K562 (cell line): ENCODE measurements around the gene PPP4R1. TPM values are rescaled to one million over a fixed set of nuclear protein-coding genes. Genes with fewer than 3 reads are reported as not detected.
A peak's percentile ranks its signal among the peaks of the same experiment; 100 is the strongest.

Source experiments
- ATAC-seq: fragments of 200-7000 bp; cut with Tn5 transposase; 3 replicates; pipeline ENCODE4 v1.9.1; 2020; ENCODE audit warnings: moderate library complexity
- BruUV-seq: library from RNA; stranded (reverse); fragments of 400-500 nt; replicated peaks from 2 replicates; lab custom pipeline; 2021; lab: Mats Ljungman, UMichigan
- CTCF ChIA-PET: fragments of 300-600 bp; formaldehyde crosslinking; extraction: SDS; loops from one replicate; lab custom pipeline; 2021; ENCODE audit warnings: low intra/inter-chr PET ratio; lab: Yijun Ruan, JAX
- POLR2A ChIA-PET: fragments of 300-600, 350-650 bp; sonication (Branson Sonifier 250); formaldehyde crosslinking; extraction: SDS; loops from one replicate; lab custom pipeline; 2021; ENCODE audit warnings: antibody characterized with exemption, inconsistent platforms; lab: Yijun Ruan, JAX
- DNase-seq, 4 experiments: peaks; one replicate each; pipeline versions ENCODE4 v3.0.0 to v3.0.0-alpha.2; 2011 to 2018; ENCODE audit warnings: low spot score in 3 of 4, mixed read lengths in 3 of 4; ENCODE audit errors: extremely low read depth in 1 of 4
- FAIRE-seq: peaks from 2 replicates; lab custom pipeline; 2011; peaks lifted over from hg19 to GRCh38; lab: Jason Lieb, UNC
- H2AFZ ChIP-seq: 2 replicates; pipeline ENCODE4 v1.6.0; 2011; ENCODE audit warnings: low read depth, low read length, control low read depth, inconsistent platforms
- H3K27ac ChIP-seq: fragments of 200-600 bp; 3 replicates; pipeline ENCODE4 v1.8.0; 2011; ENCODE audit warnings: low read depth, mild to moderate bottlenecking, control low read depth, inconsistent platforms, low read length, moderate library complexity, mixed read lengths; ENCODE audit errors: extremely low read depth
- H3K27me3 ChIP-seq, 2 experiments: fragments of 300-600 bp in 1 of 2; 2 replicates in 1 of 2; 3 replicates in 1 of 2; pipeline versions ENCODE4 v1.6.0 to v1.8.0; 2011; ENCODE audit warnings: inconsistent platforms in 2 of 2, low read length in 2 of 2, mild to moderate bottlenecking in 1 of 2, mixed read lengths in 1 of 2, moderate library complexity in 1 of 2; ENCODE audit not compliant: control insufficient read depth in 2 of 2, insufficient read depth in 2 of 2
- H3K36me3 ChIP-seq: fragments of 300-600 bp; 3 replicates; pipeline ENCODE4 v1.8.0; 2011; ENCODE audit warnings: mild to moderate bottlenecking, low read length, inconsistent platforms; ENCODE audit not compliant: control insufficient read depth, insufficient read depth
- H3K4me1 ChIP-seq, 2 experiments: fragments of 200-600 bp in 1 of 2; replicated peaks in 1 of 2; 2 replicates in 1 of 2; 3 replicates in 1 of 2; pipeline versions ENCODE4 v1.5.1 to v1.8.0; 2011; ENCODE audit warnings: inconsistent platforms in 2 of 2, low read length in 2 of 2, mild to moderate bottlenecking in 1 of 2, mixed read lengths in 1 of 2, moderate library complexity in 1 of 2; ENCODE audit not compliant: control insufficient read depth in 2 of 2, insufficient read depth in 2 of 2
- H3K4me2 ChIP-seq: 2 replicates; pipeline ENCODE4 v1.6.1; 2011; ENCODE audit warnings: low read length, control low read depth, inconsistent platforms, mixed read lengths; ENCODE audit not compliant: insufficient read depth
- H3K4me3 ChIP-seq: fragments of 200-600 bp; sonication (generic), shearing (Covaris generic); 2 replicates; pipeline ENCODE4 v1.5.1; 2016; ENCODE audit warnings: control low read depth, inconsistent platforms
- H3K79me2 ChIP-seq: fragments of 200-600 bp; 3 replicates; pipeline ENCODE4 v1.8.0; 2011; ENCODE audit warnings: low read length, inconsistent platforms; ENCODE audit not compliant: control insufficient read depth, insufficient read depth
- H3K9ac ChIP-seq, 2 experiments: 2 replicates each; pipeline versions ENCODE4 v1.6.0 to v1.6.1; 2011; ENCODE audit warnings: low read depth in 2 of 2, low read length in 2 of 2, control low read depth in 1 of 2, inconsistent platforms in 1 of 2, mild to moderate bottlenecking in 1 of 2, mixed read lengths in 1 of 2; ENCODE audit not compliant: insufficient read depth in 1 of 2
- H3K9me1 ChIP-seq: one replicate; pipeline ENCODE4 v1.6.0; 2011; ENCODE audit warnings: inconsistent platforms, mild to moderate bottlenecking, low read length, moderate library complexity; ENCODE audit not compliant: control insufficient read depth, insufficient read depth
- H3K9me3 ChIP-seq: replicated peaks from 2 replicates; pipeline ENCODE4 v1.5.1; 2011; ENCODE audit warnings: low read depth, low read length, inconsistent platforms; ENCODE audit not compliant: control insufficient read depth, insufficient read depth
- H4K20me1 ChIP-seq: replicated peaks from 2 replicates; pipeline ENCODE4 v1.6.1; 2011; ENCODE audit warnings: low read length, inconsistent platforms, mixed read lengths; ENCODE audit not compliant: control insufficient read depth, insufficient read depth
- CTCF ChIP-seq, 3 experiments: IDR thresholded peaks in 2 of 3; conservative IDR thresholded peaks in 1 of 3; 2 replicates each; pipeline ENCODE4 v1.5.1; 2011 to 2012; ENCODE audit warnings: low read length in 3 of 3, mild to moderate bottlenecking in 3 of 3, control low read depth in 2 of 3, improper control_type of control experiment in 1 of 3, inconsistent platforms in 1 of 3, low read depth in 1 of 3, mixed read lengths in 1 of 3, moderate library complexity in 1 of 3; ENCODE audit not compliant: insufficient read depth in 2 of 3
- CUX1 ChIP-seq: fragments of 200-800 bp; sonication (Bioruptor generic); IDR thresholded peaks from 2 replicates; pipeline ENCODE4 v1.6.1; 2016; ENCODE audit warnings: missing genetic modification characterization, missing compliant biosample characterization
- JUNB ChIP-seq: fragments of 450-650 bp; formaldehyde crosslinking; conservative IDR thresholded peaks from 2 replicates; pipeline ENCODE4 v1.4.0; 2020; ENCODE audit warnings: mild to moderate bottlenecking
- NRF1 ChIP-seq, 2 experiments: fragments of 450-650 bp; IDR thresholded peaks in 1 of 2; conservative IDR thresholded peaks in 1 of 2; 2 replicates each; pipeline ENCODE4 v1.6.1; 2014; ENCODE audit warnings: mild to moderate bottlenecking in 2 of 2
- PTRF ChIP-seq: fragments of 450-650 bp; IDR thresholded peaks from 2 replicates; pipeline ENCODE4 v1.6.1; 2016; ENCODE audit warnings: mild to moderate bottlenecking, missing genetic modification characterization, missing compliant biosample characterization
- RAD21 ChIP-seq, 2 experiments: fragments of 250-450 bp in 1 of 2; fragments of 450-650 bp in 1 of 2; sonication (Bioruptor Pico) in 1 of 2; formaldehyde crosslinking in 1 of 2; IDR thresholded peaks in 1 of 2; conservative IDR thresholded peaks in 1 of 2; 2 replicates each; pipeline versions ENCODE4 v1.4.0 to v1.8.0; 2020 to 2022; ENCODE audit warnings: mild to moderate bottlenecking in 2 of 2, moderate library complexity in 1 of 2
- SMC3 ChIP-seq: conservative IDR thresholded peaks from 2 replicates; pipeline ENCODE4 v1.6.1; 2011; ENCODE audit warnings: low read depth, low read length, improper control_type of control experiment; ENCODE audit not compliant: insufficient read depth
- WGBS: fragments of 100-300 bp; shearing (Covaris generic); methylation state at CpG from one replicate; pipeline ENCODE4 v1.1.6; 2016; ENCODE audit warnings: low coverage, mixed read lengths; ENCODE audit not compliant: insufficient coverage; ENCODE audit errors: missing lambda C conversion rate; 5-methylcytosine and 5-hydroxymethylcytosine counted together
- in situ Hi-C: fragments of 300-500 bp; cut with MboI; formaldehyde crosslinking; loops from 4 replicates; pipeline ENCODE4 v1.15.0; 2018; ENCODE audit warnings: inconsistent platforms, mixed read lengths
- intact Hi-C: fragments of 100-400 bp; cut with micrococcal nuclease; formaldehyde crosslinking; loops from 2 replicates; pipeline ENCODE4 v1.14.2; 2022
- polyA plus RNA-seq, 8 experiments: library from polyadenylated mRNA; depleted of rRNA in 4 of 8; stranded (reverse) in 5 of 8; unstranded in 3 of 8; fragments of >200 nt; fragmentation: Nextera tagmentation in 2 of 8; fragmentation: Illumina TruSeq in 1 of 8; extraction: Ambion mirVana in 2 of 8; extraction: Trizol in 1 of 8; gene quantifications; 2 replicates each; pipeline versions ENCODE4 v1.2.1 to v1.2.3, GENCODE V29; 2011 to 2014; ENCODE audit warnings: inconsistent platforms in 1 of 8, missing spikeins in 1 of 8
- total RNA-seq, 7 experiments: library from RNA; depleted of rRNA in 6 of 7; stranded (reverse); fragments of >200 nt in 6 of 7; fragmentation: Illumina TruSeq in 2 of 7; extraction: Trizol in 2 of 7; gene quantifications; 2 replicates each; pipeline versions ENCODE4 v1.2.1 to v1.2.3, GENCODE V29; 2011 to 2021; ENCODE audit warnings: low replicate concordance in 1 of 7

PPP4R1 gene
- total and polyA plus RNA-seq, 9 of the 15 experiments (the other 6 are each of a cell fraction or from before 2014, with no cell fraction given), result 23.5 to 136 (median 84.5) TPM

- H3K4me2 ChIP-seq, result no peak overlapping the region
- ATAC-seq (peak; percentile 47; the same call in 2 of the 3 replicates), DNase-seq (no peak), FAIRE-seq (no peak)
- no peak for TF ChIP-seq CUX1 (CRISPR knock-in tag)
- TF ChIP-seq JUNB (CRISPR knock-in tag), result no peak
- TF ChIP-seq PTRF, result no peak
- peak in 1 of 2 experiments; percentile 13; a peak in 1 of 4 replicates for TF ChIP-seq RAD21 (CRISPR knock-in tag; conservative IDR thresholded peaks at IDR 0.05 in 1 of 2, IDR thresholded peaks at IDR 0.05 in 1 of 2)
- TF ChIP-seq SMC3, result 0 out of 2 replicates have a peak, but pooled peaks have one; percentile 15
- peak in 2 of 3 experiments; percentile 22 to 40; a peak in 2 of 6 replicates for TF ChIP-seq CTCF (IDR thresholded peaks at IDR 0.05 in 2 of 3, conservative IDR thresholded peaks at IDR 0.05 in 1 of 3; ENCODE audit: insufficient read depth in 2 of 3, low read depth in 1 of 3, low read length in 3 of 3)
- no peak for TF ChIP-seq NRF1 (conservative IDR thresholded peaks at IDR 0.05 in 1 of 2, IDR thresholded peaks at IDR 0.05 in 1 of 2)
- H3K9me1 ChIP-seq, result no peaks in the 10 kb centered on the region
- peaks cover 2% of the 10 kb centered on the region for H3K9me3 ChIP-seq
- no TSS peak for BruUV-seq
- H3K9ac ChIP-seq, result no peak overlapping the region
- H3K27me3 ChIP-seq, result no peaks in the 10 kb centered on the region
- ChIA-PET POLR2A (no interaction called here), CTCF (no interaction called here)
- in situ Hi-C loops, result no loop called here
- 88% methylated on average over 7 of the region's 7 CpGs for WGBS
- H4K20me1 ChIP-seq, result no peaks in the 10 kb centered on the region
- no peaks in the 10 kb centered on the region for H3K79me2 ChIP-seq
- no peak overlapping the region for H3K4me3 ChIP-seq
- H3K27ac ChIP-seq, result no peak overlapping the region
- H3K4me1 ChIP-seq, result no peaks in the 10 kb centered on the region
- intact Hi-C loops, result no loop called here
- peaks cover 85% of the 10 kb centered on the region for H3K36me3 ChIP-seq
- H2AFZ ChIP-seq, result no peak overlapping the region
Measured at GRCh38 chr18:9549405-9549804, 65.0 kb downstream of the PPP4R1 start.
